ENCODE measurements around the gene FRMD8.

- TF ChIP-seq POLR2A (IDR thresholded peaks at IDR 0.05; ENCODE audit: low read length): peak; percentile 74
- no peak for TF ChIP-seq GATA1 (IDR thresholded peaks at IDR 0.05; ENCODE audit: low read depth, low read length)
Observed at GRCh38 chr11:65427691-65428577, 41.5 kb downstream of the FRMD8 start.

Measured in erythroblast (primary cell).